A673 (cell line): ENCODE data around the gene SLC1A5. TPM values are rescaled to one million over a fixed set of nuclear protein-coding genes. Genes with fewer than 3 reads are reported as not detected.

Experiments
- BruUV-seq: library from RNA; stranded (reverse); fragments of 400-500 nt; replicated peaks from 2 replicates; lab custom pipeline; 2021; lab: Mats Ljungman, UMichigan
- CTCF ChIA-PET: fragments of 300-600 bp; sonication (Branson Sonifier 250); formaldehyde crosslinking; loops from one replicate; lab custom pipeline; 2022; ENCODE audit warnings: antibody characterized with exemption; lab: Charles Lee
- POLR2A ChIA-PET: fragments of 300-600 bp; sonication (Branson Sonifier 250); formaldehyde crosslinking; loops from one replicate; lab custom pipeline; 2022; ENCODE audit warnings: antibody characterized with exemption; ENCODE audit not compliant: low non-redundant PET; lab: Charles Lee
- DNase-seq: peaks from one replicate; pipeline ENCODE4 v3.0.0-alpha.2; 2015; ENCODE audit warnings: low spot score
- H3K27ac ChIP-seq: fragments of 200-600 bp; sonication (generic); 2 replicates; pipeline ENCODE4 v1.5.1; 2016; ENCODE audit warnings: mixed run types, low read depth, mild to moderate bottlenecking, mixed read lengths, antibody characterized with exemption, low read length; ENCODE audit not compliant: poor library complexity, severe bottlenecking
- H3K27me3 ChIP-seq: fragments of 200-600 bp; sonication (generic); replicated peaks from 2 replicates; pipeline ENCODE4 v1.6.1; 2017; ENCODE audit warnings: mixed run types, low read depth, mild to moderate bottlenecking, mixed read lengths, antibody characterized with exemption, low read length; ENCODE audit not compliant: insufficient read depth, poor library complexity
- H3K36me3 ChIP-seq: fragments of 200-600 bp; sonication (generic); 2 replicates; pipeline ENCODE4 v1.6.1; 2016; ENCODE audit warnings: mixed run types, mild to moderate bottlenecking, mixed read lengths, antibody characterized with exemption, low read length; ENCODE audit not compliant: insufficient read depth, poor library complexity, severe bottlenecking
- H3K4me1 ChIP-seq: fragments of 200-600 bp; sonication (generic); 2 replicates; pipeline ENCODE4 v1.6.1; 2017; ENCODE audit warnings: mixed run types, mild to moderate bottlenecking, mixed read lengths, antibody characterized with exemption, low read length; ENCODE audit not compliant: insufficient read depth, poor library complexity, severe bottlenecking
- H3K4me3 ChIP-seq: fragments of 200-600 bp; sonication (generic); 2 replicates; pipeline ENCODE4 v1.5.1; 2016; ENCODE audit warnings: low read depth, mixed run types, mild to moderate bottlenecking, mixed read lengths, low read length; ENCODE audit not compliant: poor library complexity, severe bottlenecking
- H3K9me3 ChIP-seq: fragments of 200-600 bp; sonication (generic); 2 replicates; pipeline ENCODE4 v1.6.1; 2016; ENCODE audit warnings: mixed run types, low read depth, mild to moderate bottlenecking, mixed read lengths, antibody characterized with exemption, low read length; ENCODE audit not compliant: poor library complexity, severe bottlenecking
- EZH2 ChIP-seq: fragments of 200-600 bp; sonication (generic); IDR thresholded peaks from 2 replicates; pipeline ENCODE4 v1.6.1; 2017; ENCODE audit warnings: borderline replicate concordance, low read depth, mild to moderate bottlenecking, mixed read lengths, antibody characterized with exemption, low read length; ENCODE audit not compliant: poor library complexity, severe bottlenecking
- intact Hi-C: fragments of 100-400 bp; cut with micrococcal nuclease; formaldehyde crosslinking; loops from one replicate; pipeline ENCODE4 v1.10.0; 2022; ENCODE audit not compliant: unreplicated experiment
- total RNA-seq: library from RNA; stranded (reverse); gene quantifications from 2 replicates; pipeline ENCODE4 v1.2.3, GENCODE V29; 2021
- TF ChIP-seq, protein P1 (sequence below): fragments of 300-800, 200-600 bp; sonication (generic); conservative IDR thresholded peaks from 2 replicates; pipeline ENCODE4 v1.5.1; 2017; ENCODE audit warnings: low read depth, mild to moderate bottlenecking, antibody characterized with exemption, low read length, moderate library complexity, mixed read lengths

SLC1A5 gene
- total RNA-seq, 1 experiment from 2014 or later = 295 TPM

DNA sequence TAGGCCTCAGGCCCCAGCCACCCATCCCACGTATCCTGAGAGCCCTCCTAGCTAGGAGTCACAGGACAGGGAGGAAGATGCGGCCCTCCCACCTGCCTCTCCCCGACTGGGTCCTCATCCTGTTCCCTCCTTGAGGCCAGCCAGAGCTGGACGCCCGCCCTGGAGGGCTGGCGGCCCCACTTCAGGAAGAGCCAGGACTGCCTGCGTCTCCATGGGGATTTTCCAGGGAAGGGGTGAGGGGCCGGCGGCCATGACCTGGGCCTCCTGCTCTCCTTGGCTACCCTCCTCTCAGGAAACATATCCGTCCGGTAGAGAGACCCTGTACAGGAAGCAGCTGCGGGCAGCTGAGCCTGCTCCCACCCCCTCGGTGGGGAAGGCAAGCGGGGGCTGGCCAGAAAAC lies 60.2 kb downstream of the SLC1A5 start:
- H3K4me1 ChIP-seq = no peaks in the 10 kb centered on the region
- no peak for DNase-seq
- TF ChIP-seq EZH2 = no peak
- TF ChIP-seq, protein P1, sequence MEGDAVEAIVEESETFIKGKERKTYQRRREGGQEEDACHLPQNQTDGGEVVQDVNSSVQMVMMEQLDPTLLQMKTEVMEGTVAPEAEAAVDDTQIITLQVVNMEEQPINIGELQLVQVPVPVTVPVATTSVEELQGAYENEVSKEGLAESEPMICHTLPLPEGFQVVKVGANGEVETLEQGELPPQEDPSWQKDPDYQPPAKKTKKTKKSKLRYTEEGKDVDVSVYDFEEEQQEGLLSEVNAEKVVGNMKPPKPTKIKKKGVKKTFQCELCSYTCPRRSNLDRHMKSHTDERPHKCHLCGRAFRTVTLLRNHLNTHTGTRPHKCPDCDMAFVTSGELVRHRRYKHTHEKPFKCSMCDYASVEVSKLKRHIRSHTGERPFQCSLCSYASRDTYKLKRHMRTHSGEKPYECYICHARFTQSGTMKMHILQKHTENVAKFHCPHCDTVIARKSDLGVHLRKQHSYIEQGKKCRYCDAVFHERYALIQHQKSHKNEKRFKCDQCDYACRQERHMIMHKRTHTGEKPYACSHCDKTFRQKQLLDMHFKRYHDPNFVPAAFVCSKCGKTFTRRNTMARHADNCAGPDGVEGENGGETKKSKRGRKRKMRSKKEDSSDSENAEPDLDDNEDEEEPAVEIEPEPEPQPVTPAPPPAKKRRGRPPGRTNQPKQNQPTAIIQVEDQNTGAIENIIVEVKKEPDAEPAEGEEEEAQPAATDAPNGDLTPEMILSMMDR = no peak
- H3K36me3 ChIP-seq = peaks cover 97% of the 10 kb centered on the region
- H3K27ac ChIP-seq = no peak overlapping the region
- no peak overlapping the region for H3K4me3 ChIP-seq
- ChIA-PET POLR2A (no interaction called here), CTCF (no interaction called here)
- no TSS peak for BruUV-seq
- intact Hi-C loops = no loop called here
- no peaks in the 10 kb centered on the region for H3K9me3 ChIP-seq
- H3K27me3 ChIP-seq = no peaks in the 10 kb centered on the region

DNA sequence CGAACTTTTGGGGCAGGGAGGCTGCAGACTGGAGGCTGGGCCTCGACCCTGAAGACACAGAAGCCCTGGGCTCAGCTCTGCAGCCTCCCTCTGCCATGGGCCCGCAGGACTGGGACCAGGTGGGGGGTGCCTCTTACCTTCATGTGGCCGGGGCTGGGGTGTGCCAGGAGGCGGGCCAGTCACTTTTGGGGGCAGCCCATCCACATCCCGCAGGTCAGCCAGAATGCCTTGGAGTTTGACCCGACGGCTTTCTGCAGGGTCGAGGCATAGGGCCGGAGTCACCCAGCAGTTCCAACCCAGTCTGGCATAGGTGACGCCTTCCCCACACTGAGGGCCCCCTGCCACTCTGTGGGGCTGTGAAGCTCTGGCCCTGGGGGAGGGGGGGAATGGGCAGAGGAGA lies 60.6 kb downstream of the SLC1A5 start:
- H3K27ac ChIP-seq = no peak overlapping the region
- H3K9me3 ChIP-seq = no peaks in the 10 kb centered on the region
- H3K4me3 ChIP-seq = no peak overlapping the region
- ChIA-PET CTCF (no interaction called here), POLR2A (no interaction called here)
- no peaks in the 10 kb centered on the region for H3K27me3 ChIP-seq
- no peak for TF ChIP-seq EZH2
- TF ChIP-seq, protein P1 = no peak
- intact Hi-C loops = no loop called here
- no peaks in the 10 kb centered on the region for H3K4me1 ChIP-seq
- no TSS peak for BruUV-seq
- peaks cover 97% of the 10 kb centered on the region for H3K36me3 ChIP-seq
- DNase-seq = no peak

DNA sequence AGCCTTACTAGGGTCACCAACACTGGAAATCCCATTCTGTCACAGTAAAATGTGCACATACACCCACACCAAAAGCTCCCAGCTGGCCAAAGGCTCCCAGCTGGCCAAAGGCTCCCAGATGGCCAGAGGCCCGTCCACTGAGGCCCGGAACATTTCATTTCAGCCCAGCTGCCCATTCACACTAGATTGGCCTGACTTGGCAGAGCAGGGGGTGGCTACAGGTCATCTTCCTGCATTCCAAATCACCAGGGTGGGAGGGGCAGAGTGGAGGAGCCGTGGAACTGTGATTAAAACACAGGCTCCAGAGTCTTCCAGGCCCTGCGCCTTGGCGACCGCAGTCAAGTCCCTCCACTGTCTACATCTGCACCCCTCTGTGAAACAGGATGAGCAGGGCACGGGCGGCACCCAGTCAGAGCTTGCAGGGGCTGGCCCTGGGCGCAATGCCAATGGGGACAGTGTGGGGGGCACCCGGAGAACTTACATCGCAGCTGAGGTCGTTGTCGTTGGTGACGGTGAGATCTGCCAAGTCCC lies 61.4 kb downstream of the SLC1A5 start:
- intact Hi-C loops = no loop called here
- no peak for TF ChIP-seq EZH2
- TF ChIP-seq, protein P1 = no peak
- no TSS peak for BruUV-seq
- peaks cover 96% of the 10 kb centered on the region for H3K36me3 ChIP-seq
- H3K4me3 ChIP-seq = no peak overlapping the region
- H3K27ac ChIP-seq = no peak overlapping the region
- ChIA-PET CTCF (no interaction called here), POLR2A (no interaction called here)
- H3K9me3 ChIP-seq = no peaks in the 10 kb centered on the region
- H3K4me1 ChIP-seq = no peaks in the 10 kb centered on the region
- H3K27me3 ChIP-seq = no peaks in the 10 kb centered on the region
- no peak for DNase-seq
